HG03135 (cell line): Measurements from ENCODE around the gene B4GALNT1.
"Not testable (repeated sequence)": the region's sequence is repeated elsewhere in the genome, so short reads cannot be mapped to it uniquely, and the experiment has no call there.

Experiments used
- ATAC-seq: cut with Tn5 transposase; IDR thresholded peaks from one replicate; pipeline ENCODE4 v1.9.1; 2021; ENCODE audit warnings: mild to moderate bottlenecking, moderate library complexity; ENCODE audit not compliant: unreplicated experiment

The B4GALNT1 gene

DNA sequence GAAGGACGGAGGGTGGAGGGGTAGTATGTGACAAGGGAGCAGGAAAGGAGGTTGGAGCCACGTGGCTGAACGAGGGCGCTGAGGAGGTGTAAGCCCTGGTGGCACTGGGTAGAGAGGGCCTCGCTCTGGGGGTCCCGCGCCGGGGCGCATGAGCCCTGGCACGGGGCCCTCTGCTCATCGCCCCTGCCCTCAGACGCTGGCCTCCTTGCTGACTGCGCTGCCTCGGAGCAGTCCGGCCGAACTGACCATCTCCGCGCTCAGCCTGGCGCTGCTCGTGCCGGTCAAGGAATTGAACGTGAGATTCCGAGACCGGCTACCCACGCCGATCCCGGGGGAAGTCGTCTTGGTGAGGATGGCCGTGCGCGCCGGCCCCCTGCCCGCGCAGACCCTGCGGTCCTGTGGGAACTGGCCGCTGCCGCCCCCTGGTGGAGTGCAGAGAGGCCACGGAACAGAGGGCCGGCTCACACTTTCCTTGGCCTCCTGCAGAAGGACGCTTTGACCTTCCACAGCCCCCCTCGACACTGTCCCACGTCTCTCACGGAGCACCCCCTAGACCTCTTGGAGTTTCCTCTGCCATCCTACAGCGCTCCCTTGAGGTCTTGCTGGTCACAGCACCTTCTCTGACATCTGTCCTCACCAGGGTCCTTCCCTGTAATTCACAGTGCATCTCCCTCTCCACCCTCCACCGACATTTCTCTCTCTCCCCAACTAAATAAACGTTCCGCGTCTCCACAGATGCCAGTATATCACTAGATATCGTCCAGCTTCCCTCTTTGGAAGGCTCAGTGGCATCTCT is 11.3 kb downstream of the B4GALNT1 start:
- ATAC-seq, result no peak

DNA sequence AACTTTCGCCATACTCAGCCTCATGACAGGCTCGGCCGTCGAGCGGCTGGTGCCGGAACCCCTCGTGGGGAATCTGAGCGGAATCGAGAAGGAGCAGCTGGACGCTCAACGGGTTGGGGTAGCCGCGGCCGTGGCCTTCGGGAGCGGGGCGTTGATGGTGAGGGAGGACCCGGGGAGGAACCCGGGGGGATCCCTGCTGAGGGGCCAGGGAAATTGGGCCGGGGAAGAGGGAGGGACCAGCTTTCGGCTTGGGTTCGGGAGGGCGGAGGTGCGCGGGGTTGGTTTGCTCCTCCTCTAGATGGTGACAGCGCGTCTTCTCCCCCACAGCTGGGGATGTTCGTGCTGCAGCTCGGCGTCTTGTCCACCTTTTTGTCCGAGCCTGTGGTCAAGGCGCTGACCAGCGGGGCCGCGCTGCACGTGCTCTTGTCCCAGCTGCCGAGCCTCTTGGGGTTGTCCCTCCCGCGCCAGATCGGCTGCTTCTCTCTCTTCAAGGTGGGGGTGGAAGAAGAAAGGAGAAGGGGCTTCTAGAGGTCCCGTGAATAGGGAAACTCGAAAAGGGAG is 12.0 kb downstream of the B4GALNT1 start:
- ATAC-seq, result no peak

DNA sequence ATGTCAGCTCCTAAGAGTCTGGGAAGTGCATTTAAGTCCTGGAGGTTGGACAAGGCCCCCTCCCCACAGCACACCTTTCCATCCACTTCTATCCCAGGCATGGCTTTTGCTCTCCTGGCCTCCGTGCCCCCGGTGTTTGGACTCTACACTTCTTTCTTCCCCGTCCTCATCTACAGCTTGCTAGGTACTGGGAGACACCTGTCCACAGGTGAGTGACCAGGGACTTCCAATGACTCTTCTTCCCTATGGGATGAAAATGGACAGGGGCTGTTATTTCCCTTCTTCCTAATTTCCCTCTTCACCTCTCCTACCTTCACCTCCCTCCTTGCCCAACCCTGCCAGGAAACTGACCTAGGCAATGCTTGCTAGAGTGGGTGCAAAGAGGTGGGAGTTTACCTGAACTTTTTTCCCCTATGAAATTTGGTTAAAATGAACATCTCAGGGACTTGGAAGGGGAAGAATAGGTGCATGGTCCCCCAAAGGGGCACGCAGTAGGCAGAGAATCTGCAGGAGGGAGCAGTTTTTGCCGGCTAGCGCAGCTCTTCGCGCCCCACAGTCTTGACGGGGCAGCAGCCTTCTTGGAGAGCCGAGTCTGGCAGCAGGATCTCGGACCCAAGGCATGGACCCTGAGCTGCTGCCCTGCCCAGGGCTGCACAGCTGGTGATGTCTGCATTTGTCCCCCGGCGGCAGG is 12.6 kb downstream of the B4GALNT1 start:
- no peak for ATAC-seq

DNA sequence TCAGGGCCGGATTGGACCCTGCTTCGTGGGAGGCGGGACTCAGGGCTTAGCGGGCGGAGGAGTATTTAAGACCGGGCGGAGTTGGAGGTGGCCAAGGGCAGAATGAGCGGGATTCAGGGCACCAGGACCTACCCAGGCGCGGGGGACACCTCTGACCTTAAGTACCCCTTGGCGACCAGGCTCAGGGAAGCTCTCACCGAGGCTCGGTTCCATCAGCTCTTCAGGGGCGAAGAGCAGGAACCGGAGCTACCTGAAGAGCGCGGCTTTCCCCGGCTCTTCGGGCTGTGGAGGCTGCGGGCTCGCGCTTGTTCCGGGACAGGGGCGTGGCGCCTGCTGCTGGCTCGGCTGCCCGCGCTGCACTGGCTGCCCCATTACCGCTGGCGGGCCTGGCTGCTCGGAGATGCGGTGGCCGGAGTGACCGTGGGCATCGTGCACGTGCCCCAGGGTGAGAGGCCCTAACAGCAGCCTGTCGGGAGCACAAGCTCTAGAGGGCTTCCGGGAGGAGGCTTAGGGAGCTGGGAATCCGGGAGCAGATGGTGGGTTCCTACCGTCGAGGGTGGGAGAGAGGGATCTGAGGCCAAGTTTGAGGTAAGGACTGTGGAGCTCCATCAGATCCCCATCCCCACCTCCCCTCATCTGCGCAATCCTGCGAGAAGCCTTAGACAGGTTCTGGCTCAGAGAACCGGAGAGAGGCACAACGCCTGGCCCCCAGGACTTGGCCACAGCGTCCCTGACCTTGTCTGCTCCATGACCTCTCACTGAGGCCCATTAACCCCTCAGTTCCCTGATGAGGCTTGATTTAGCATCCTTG is 13.4 kb downstream of the B4GALNT1 start:
- ATAC-seq, result no peak

DNA sequence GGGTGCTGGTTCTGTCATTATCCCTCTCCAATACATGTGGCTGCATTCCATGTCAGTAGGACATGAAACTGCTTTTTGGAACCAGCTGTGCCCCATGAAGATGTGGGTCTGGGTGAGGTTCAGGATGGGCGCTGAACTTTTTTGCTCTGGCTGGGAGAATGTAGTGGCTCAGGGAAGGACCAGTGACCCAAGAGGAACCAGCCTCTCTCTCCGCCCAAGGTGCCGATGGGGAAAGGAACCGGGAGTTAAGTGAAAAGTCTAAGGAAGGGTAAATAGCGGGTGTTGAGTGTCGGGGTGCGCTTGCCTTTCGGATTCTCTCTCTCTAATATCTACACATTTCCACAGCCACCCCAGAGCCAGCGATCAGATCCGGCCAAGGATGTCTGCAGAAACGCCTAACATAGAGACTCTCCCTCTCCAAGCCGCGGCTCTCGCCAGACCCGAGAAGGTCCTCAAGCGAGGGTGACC is 14.0 kb downstream of the B4GALNT1 start:
- ATAC-seq, result no peak

DNA sequence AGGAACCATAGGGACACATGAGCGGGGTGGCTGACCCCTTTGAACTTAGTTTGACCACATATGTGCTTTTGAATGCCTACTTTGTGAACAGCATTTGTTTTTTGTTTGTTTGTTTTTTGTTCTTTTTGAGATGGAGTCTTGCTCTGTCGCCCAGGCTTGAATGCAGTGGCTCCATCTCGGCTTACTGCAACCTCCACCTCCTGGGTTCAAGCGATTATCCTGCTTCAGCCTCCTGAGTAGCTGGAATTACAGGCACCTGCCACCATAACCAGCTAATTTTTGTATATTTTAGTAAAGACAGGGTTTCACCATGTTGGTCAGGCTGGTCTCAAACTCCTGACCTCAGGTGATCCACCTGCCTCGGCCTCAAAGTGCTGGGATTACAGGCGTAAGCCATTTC is 14.6 kb downstream of the B4GALNT1 start:
- not testable (repeated sequence) for ATAC-seq

DNA sequence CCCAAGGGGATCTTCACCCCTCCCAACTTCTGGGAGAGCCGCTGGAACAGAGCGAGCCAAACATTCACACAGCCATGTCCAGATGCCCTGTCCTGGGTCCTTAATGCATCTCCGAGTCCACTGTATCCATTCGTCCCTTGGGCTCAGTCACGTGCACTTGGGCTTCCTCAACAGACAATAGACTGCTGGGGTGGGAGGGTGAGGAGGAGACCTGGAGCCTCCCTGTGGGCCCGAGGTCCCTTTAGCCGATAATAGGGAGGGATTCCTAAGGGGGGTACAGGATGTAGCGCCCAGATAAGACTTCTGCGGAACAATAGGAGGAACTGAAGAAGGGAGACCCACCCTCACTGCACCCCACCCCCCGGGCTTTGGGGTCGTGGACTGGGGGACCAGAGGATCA is 15.1 kb downstream of the B4GALNT1 start:
- ATAC-seq, result no peak

DNA sequence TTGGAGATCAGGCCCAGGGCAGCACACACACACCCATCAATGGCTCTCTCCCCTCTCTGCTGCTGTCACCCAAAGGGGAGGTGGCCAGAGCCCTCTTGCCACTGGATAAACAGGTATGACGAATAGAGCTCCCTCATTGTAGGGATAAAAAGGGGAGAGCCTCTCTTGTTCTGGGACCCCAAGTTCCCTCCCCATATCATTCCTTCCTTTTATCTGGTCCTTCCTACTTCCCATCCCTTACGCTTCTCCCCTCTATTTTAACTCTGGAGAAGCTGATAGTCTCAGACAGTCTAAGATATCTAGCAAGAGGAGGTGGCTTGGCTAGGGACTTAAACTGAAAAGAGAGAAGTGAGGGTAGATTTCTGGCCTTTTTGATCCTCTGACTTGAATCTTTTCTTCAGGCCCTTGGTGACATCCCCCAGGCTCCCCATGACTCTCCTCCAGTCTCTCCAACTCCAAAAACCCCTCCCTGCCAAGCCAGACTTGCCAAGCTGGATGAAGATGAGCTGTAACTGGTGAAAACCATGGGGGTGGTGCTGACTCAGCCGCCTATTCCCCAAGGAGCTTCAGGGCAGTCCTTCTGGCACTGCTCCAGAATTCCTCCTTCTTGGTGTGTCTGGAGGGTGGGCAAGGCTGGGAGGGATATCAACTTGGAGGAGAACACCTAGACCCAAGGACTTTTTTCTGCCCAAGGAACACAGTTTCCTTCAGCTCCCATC is 16.5 kb downstream of the B4GALNT1 start:
- no peak for ATAC-seq

DNA sequence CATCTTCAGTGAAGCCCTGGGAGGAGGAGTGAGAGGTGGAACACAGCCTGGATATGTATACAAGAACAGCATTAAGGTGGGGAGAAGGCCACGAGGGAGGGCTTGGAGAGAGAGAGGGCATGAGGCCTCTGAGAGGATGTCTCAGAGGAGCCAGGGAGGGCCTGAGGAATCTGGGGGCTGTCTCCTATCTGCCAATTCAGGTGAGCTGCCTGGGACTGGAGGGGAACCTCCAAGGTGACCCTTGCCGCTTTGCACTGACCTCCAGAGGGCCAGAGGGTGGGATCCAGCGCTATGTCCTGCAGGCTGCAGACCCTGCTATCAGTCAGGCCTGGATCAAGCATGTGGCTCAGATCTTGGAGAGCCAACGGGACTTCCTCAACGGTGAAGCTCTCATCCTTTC is 17.4 kb downstream of the B4GALNT1 start:
- no peak for ATAC-seq

DNA sequence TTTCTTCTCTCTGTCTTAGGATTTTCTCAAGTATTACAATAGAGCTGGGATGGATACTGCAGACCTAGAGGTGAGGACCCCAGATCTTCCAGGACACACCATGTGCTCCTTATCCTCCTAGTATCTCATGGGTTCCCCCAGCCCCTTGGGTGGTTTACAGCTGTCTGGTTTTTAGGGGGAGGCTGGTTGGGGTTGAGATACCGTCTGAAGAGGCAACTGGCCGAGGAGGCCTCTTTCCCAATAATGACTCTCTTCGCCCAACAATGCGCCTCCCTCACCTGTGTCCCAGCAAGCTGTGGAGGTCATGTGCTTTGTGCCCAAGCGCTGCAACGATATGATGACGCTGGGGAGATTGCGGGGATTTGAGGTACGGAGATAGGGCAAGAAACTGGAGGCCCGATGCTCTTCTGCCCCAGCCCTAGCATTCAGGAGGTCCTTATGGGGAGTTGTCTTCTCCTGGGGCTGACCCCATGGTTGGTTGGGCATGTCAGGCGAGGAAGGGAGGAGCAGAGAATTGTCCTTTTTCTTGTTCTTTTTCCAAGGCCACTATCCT is 18.0 kb downstream of the B4GALNT1 start:
- ATAC-seq, result no peak

DNA sequence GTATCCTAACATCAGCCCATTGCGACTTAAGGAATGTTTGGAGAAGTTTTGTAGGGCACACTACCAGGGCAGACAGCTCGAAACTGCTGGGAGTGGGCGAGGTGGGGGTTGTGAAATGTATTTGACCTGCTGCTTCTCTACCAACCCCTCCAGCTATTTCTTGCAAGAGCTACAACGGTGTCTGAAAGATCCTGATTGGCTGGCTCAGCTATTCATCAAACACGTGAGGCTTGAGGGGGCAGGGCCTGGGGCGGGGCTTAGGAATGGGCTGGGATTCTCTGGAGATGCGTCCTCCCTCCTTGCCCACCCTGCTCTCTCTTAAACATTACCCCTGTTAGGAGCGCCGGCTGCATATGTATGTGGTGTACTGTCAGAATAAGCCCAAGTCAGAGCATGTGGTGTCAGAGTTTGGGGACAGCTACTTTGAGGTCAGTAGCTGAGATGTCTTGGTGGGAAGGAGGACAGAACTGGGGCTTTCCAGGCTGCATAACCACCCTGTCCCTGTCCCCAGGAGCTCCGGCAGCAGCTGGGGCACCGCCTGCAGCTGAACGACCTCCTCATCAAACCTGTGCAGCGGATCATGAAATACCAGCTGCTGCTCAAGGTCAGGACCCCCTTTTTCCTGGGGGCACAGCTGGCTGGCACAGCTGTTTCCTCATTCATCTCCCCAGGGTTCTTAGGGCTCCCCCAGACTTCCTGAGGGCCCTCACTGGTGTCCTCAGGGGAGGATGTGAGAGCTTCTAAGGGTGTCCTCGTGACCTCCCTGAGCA is 18.6 kb downstream of the B4GALNT1 start:
- no peak for ATAC-seq

DNA sequence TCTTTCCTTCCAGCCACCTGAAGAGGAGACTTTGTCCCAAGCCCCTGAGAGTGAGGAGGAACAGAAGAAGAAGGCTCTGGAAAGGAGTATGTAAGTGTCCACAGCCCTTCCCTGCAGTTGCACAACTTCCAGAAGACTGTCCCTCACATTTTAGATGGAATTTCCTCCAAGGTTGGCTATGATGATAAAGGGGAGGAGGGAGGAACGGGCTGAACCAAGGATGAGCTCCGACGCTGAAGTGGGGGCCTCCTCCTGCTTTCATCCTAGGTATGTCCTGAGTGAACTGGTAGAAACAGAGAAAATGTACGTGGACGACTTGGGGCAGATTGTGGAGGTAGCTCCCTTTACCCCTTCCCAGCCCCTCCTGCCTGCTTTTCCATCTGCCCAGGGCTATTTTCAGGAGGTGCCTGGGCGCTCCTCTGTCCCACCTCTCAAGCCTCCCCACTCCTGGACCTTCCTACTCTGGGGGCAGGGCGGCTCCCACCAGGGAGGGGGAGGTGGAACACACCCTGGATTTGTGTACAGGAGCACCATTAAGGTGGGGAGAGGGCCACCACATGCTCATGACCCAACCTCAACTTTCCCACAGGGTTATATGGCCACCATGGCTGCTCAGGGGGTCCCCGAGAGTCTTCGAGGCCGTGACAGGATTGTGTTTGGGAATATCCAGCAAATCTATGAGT is 19.4 kb downstream of the B4GALNT1 start:
- ATAC-seq, result no peak

DNA sequence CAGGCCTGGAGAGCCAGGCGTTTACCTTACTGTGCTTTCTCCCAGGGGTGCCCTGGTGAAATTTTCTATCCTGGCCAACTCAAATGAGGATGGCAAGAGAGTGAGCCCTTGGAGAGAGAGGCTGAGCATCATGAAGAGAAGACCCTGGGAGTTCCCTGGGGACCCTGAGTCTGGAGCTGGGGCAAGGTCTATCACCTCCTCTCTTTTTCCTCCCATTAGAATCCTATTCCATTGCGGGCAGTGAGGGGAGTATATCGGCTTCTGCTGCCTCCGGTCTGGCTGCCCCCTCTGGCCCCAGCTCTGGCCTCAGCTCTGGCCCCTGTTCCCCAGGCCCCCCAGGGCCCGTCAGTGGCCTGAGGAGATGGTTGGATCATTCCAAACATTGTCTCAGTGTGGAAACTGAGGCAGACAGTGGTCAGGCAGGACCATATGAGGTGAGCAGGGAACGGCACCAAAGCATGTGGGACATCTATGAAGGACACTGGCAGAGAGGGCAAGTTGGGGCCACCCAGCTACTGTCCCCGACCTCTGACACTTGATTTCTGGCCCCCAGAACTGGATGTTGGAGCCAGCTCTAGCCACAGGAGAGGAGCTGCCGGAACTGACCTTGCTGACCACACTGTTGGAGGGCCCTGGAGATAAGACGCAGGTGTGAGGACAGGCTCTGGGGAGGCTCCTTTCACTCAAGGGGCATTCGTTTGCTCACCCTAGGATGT is 20.1 kb downstream of the B4GALNT1 start:
- ATAC-seq, result no peak

DNA sequence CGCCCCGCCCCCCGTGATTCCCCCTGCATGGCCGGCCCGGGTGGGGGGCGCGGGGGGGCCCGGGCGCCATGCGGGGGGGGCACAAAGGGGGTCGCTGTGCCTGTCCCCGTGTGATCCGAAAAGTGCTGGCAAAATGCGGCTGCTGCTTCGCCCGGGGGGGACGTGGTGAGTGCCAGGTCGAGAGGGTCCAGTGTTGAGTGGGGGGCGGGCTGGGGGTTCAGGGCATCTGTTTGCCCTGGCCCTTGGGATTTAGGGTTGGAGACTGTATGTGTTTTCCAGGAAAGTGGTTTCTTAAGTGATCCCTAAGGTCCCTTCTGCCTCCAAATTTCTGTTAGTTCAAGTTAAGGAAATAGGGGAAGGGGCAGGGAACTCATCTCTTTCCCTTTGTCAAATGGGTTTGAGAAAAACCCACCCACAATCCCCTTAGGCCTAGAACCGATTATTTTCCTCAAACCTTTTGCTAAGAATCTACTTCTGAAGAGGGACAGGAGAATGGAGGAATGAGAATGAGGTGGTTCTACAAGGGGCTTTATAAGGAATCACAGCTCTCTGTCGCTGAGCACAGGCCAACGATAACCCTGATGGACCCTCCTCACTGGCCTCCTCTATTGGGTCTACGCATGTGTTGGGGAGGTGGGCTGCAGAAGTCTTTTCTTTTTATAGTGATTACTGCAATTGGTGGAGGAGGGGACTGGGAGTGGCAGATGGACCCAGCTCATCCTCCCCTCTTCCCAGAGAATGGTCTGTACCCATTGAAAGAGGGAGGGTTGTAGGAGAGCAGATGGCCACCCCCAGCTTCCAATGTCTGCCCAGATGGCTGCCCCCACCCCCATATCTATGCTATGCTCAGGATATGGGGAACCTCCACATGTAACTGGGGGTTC is 20.9 kb downstream of the B4GALNT1 start:
- no peak for ATAC-seq

DNA sequence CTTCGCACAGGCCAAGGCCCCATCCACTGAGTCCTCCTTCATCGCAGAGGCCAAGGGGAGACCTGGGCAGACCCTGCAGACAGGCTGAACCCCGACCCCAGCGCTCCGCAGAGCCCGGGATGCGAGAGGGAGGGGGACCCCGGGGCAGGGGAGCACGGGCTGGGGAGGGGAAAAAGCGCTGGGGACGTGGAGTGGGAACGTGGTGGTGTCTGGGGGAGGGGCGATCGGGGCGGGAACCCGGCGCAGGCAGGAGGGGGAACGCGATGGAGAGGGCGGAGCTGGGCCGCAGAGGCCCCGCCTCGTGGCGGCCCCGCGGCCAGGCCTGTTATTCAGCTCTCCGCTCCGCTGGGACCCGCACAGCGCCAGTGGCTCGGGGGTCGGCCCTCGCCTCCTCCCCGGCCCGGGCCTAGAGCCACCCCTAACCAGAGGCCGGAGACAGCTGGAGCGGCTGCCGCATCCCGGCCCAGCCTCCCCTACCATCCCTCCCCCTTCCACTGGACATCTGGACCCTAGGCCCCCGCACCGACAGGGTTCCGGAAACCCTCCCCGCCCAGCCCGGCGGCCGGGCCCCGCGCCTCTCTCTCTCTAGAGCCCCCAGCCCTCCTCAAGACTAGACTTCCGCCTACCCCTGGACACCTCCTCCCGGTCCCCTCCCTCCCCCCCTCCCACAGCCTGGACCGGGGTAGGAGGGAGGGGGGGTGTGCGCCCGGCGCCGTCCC is 21.7 kb downstream of the B4GALNT1 start, which contains the start of gene ARHGEF25:
ARHGEF25 (plus strand) TSS at position 328 of the 719 bp plus-strand sequence. CDS start 460 bp downstream, outside the sequence.
- ATAC-seq, result no peak

DNA sequence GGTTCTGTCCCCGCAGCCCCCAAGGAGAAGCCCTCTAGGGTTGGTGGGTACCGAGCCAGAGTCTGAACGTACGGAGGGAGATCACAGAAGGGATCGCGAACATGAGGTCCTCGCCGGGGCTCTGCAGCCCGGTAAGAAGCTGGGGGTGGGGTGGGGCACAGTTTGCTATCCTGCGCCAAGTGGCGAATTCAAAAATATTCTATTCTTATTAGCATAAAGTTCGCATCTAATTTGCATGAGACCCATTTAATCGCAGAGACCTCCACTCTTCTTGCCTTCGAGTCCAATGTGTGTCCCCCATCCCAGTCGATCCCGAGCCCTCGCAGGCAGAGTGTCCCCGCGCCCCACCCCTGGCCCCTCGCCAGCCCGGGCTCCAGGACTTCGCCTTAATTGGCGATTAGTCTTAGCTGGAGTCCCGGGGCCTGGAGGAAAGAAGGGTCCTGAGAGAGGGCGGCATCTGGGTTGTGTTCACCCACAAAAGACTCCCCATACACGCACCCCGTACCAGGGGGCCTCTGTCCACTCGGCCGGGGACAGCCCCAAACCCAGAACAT is 22.4 kb downstream of the B4GALNT1 start:
- no peak for ATAC-seq
